ENCODE data around the gene PROX1.

Gene PROX1

GRCh38 chr1:214004795-214005194, 17.0 kb downstream of the PROX1 start:
- H2AFZ ChIP-seq (ENCODE audit: low read depth, low read length), result no peak overlapping the region
- H3K79me2 ChIP-seq (ENCODE audit: low read length), result no peaks in the 10 kb centered on the region
- no peaks in the 10 kb centered on the region for H3K4me1 ChIP-seq (ENCODE audit: low read length)
- H4K20me1 ChIP-seq (ENCODE audit: insufficient read depth, low read length), result no peaks in the 10 kb centered on the region
- H3K27me3 ChIP-seq (ENCODE audit: low read depth, low read length), result no peaks in the 10 kb centered on the region
- no peak overlapping the region for H3K27ac ChIP-seq (ENCODE audit: low read length)
- no peaks in the 10 kb centered on the region for H3K36me3 ChIP-seq (replicated peaks; ENCODE audit: low read depth, low read length)
- H3K4me2 ChIP-seq (ENCODE audit: low read length), result no peak overlapping the region
- H3K9ac ChIP-seq (ENCODE audit: low read length), result no peak overlapping the region
- TF ChIP-seq CTCF (IDR thresholded peaks at IDR 0.05; ENCODE audit: low read depth, low read length), result no peak
- TF ChIP-seq EZH2phosphoT487 (IDR thresholded peaks at IDR 0.05; ENCODE audit: low read depth), result no peak
- H3K4me3 ChIP-seq (ENCODE audit: low read length), result no peak overlapping the region
- no peaks in the 10 kb centered on the region for H3K9me3 ChIP-seq (ENCODE audit: insufficient read depth, low read length)

GRCh38 chr1:214005708-214006107, 17.9 kb downstream of the PROX1 start:
- H3K4me1 ChIP-seq (ENCODE audit: low read length), result no peaks in the 10 kb centered on the region
- no peak overlapping the region for H3K27ac ChIP-seq (ENCODE audit: low read length)
- no peak overlapping the region for H2AFZ ChIP-seq (ENCODE audit: low read depth, low read length)
- no peak overlapping the region for H3K4me3 ChIP-seq (ENCODE audit: low read length)
- no peaks in the 10 kb centered on the region for H3K27me3 ChIP-seq (ENCODE audit: low read depth, low read length)
- no peaks in the 10 kb centered on the region for H3K36me3 ChIP-seq (replicated peaks; ENCODE audit: low read depth, low read length)
- no peak overlapping the region for H3K9ac ChIP-seq (ENCODE audit: low read length)
- H4K20me1 ChIP-seq (ENCODE audit: insufficient read depth, low read length), result no peaks in the 10 kb centered on the region
- TF ChIP-seq CTCF (IDR thresholded peaks at IDR 0.05; ENCODE audit: low read depth, low read length) (no peak), EZH2phosphoT487 (IDR thresholded peaks at IDR 0.05; ENCODE audit: low read depth) (no peak)
- no peaks in the 10 kb centered on the region for H3K9me3 ChIP-seq (ENCODE audit: insufficient read depth, low read length)
- no peak overlapping the region for H3K4me2 ChIP-seq (ENCODE audit: low read length)
- H3K79me2 ChIP-seq (ENCODE audit: low read length), result no peaks in the 10 kb centered on the region

DNA sequence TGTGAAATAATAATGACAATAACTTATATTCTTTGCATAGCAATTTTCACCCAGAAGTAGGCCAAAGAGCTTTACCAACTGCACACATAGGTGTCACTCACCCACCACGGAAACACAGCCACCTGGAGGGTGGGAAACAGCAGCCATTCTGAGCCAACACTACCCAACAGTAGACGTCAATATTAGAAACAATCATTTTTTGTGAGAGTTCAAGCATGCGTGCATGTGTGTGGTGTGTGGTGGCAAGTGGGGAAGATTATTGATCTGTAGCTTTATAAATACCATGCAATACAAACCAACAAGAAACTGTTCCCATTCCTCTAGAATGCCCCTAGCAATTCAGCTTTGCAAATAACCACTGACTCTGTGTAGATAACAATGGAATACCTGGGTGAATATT, 19.1 kb downstream of the PROX1 start:
- no peaks in the 10 kb centered on the region for H3K9me3 ChIP-seq (ENCODE audit: insufficient read depth, low read length)
- no peaks in the 10 kb centered on the region for H3K4me1 ChIP-seq (ENCODE audit: low read length)
- no peaks in the 10 kb centered on the region for H3K79me2 ChIP-seq (ENCODE audit: low read length)
- no peaks in the 10 kb centered on the region for H3K27me3 ChIP-seq (ENCODE audit: low read depth, low read length)
- H3K4me2 ChIP-seq (ENCODE audit: low read length), result no peak overlapping the region
- TF ChIP-seq EZH2phosphoT487 (IDR thresholded peaks at IDR 0.05; ENCODE audit: low read depth), result no peak
- no peak for TF ChIP-seq CTCF (IDR thresholded peaks at IDR 0.05; ENCODE audit: low read depth, low read length)
- no peaks in the 10 kb centered on the region for H4K20me1 ChIP-seq (ENCODE audit: insufficient read depth, low read length)
- no peaks in the 10 kb centered on the region for H3K36me3 ChIP-seq (replicated peaks; ENCODE audit: low read depth, low read length)
- no peak overlapping the region for H3K4me3 ChIP-seq (ENCODE audit: low read length)
- H3K27ac ChIP-seq (ENCODE audit: low read length), result no peak overlapping the region
- H3K9ac ChIP-seq (ENCODE audit: low read length), result no peak overlapping the region
- H2AFZ ChIP-seq (ENCODE audit: low read depth, low read length), result no peak overlapping the region

GRCh38 chr1:214008347-214008746, 20.6 kb downstream of the PROX1 start:
- Histone ChIP-seq H2AFZ (ENCODE audit: low read depth, low read length) (no peak overlapping the region), H3K4me3 (ENCODE audit: low read length) (no peak overlapping the region), H3K36me3 (replicated peaks; ENCODE audit: low read depth, low read length) (no peaks in the 10 kb centered on the region), H3K4me1 (ENCODE audit: low read length) (no peaks in the 10 kb centered on the region), H3K79me2 (ENCODE audit: low read length) (no peaks in the 10 kb centered on the region), H4K20me1 (ENCODE audit: insufficient read depth, low read length) (no peaks in the 10 kb centered on the region), H3K9ac (ENCODE audit: low read length) (no peak overlapping the region), H3K9me3 (ENCODE audit: insufficient read depth, low read length) (no peaks in the 10 kb centered on the region), H3K4me2 (ENCODE audit: low read length) (no peak overlapping the region), H3K27ac (ENCODE audit: low read length) (no peak overlapping the region), H3K27me3 (ENCODE audit: low read depth, low read length) (no peaks in the 10 kb centered on the region)
- TF ChIP-seq CTCF (IDR thresholded peaks at IDR 0.05; ENCODE audit: low read depth, low read length), result no peak
- no peak for TF ChIP-seq EZH2phosphoT487 (IDR thresholded peaks at IDR 0.05; ENCODE audit: low read depth)
